DND-41 (cell line): ENCODE results near the gene ADCY9.
"Not testable (repeated sequence)": the region's sequence is repeated elsewhere in the genome, so short reads cannot be mapped to it uniquely, and the experiment has no call there.

Experiments
- CTCF ChIP-seq: IDR thresholded peaks from 2 replicates; pipeline ENCODE4 v1.5.1; 2012; ENCODE audit warnings: borderline replicate concordance, low read length, moderate library complexity, mild to moderate bottlenecking; ENCODE audit not compliant: poor library complexity, severe bottlenecking; ENCODE audit errors: extremely low read depth
- EZH2 ChIP-seq: IDR thresholded peaks from 3 replicates; pipeline ENCODE4 v1.6.1; 2012; ENCODE audit warnings: borderline replicate concordance, low read depth, mild to moderate bottlenecking, moderate library complexity, low read length, inconsistent platforms; ENCODE audit not compliant: severe bottlenecking

GRCh38 chr16:4156503-4156902 lies 40.3 kb upstream of the ADCY9 start:
- TF ChIP-seq CTCF, EZH2: not testable (repeated sequence)
